B cell (primary cell): ENCODE measurements around the gene RAD51B.

Experiments used
- EZH2 ChIP-seq: IDR thresholded peaks from 2 replicates; pipeline ENCODE4 v1.6.1; 2012; ENCODE audit warnings: borderline replicate concordance, low read depth, mild to moderate bottlenecking, moderate library complexity, low read length; ENCODE audit not compliant: insufficient read depth, poor library complexity, severe bottlenecking
- TF ChIP-seq, protein P1 (sequence below): fragments of 200-600 bp; IDR thresholded peaks from one replicate; pipeline ENCODE4 v1.8.0; 2022; ENCODE audit warnings: antibody characterized with exemption, mild to moderate bottlenecking

DNA sequence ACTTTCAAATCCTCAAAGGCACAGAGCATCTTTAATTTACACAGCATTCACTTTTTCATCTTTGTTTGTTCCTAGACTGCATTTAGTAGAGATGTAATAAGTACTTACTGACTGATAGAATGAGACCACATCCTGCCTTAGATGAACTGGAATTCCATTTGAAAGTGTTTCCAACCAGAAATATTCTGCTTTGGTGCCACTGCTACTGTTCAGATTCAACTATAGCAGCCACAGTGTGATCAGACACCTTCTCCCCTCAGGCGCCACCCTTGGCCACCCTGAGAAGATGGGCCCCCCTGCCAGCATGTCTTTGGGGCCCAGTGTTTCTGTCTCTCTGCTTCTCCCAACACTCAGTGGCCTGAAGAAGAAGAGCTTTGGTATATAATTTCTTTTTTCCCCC is 449.1 kb downstream of the RAD51B start:
- no peak for TF ChIP-seq EZH2
- TF ChIP-seq, protein P1, sequence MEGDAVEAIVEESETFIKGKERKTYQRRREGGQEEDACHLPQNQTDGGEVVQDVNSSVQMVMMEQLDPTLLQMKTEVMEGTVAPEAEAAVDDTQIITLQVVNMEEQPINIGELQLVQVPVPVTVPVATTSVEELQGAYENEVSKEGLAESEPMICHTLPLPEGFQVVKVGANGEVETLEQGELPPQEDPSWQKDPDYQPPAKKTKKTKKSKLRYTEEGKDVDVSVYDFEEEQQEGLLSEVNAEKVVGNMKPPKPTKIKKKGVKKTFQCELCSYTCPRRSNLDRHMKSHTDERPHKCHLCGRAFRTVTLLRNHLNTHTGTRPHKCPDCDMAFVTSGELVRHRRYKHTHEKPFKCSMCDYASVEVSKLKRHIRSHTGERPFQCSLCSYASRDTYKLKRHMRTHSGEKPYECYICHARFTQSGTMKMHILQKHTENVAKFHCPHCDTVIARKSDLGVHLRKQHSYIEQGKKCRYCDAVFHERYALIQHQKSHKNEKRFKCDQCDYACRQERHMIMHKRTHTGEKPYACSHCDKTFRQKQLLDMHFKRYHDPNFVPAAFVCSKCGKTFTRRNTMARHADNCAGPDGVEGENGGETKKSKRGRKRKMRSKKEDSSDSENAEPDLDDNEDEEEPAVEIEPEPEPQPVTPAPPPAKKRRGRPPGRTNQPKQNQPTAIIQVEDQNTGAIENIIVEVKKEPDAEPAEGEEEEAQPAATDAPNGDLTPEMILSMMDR, result no peak
